ENCODE measurements around the gene CELSR2.

DNA sequence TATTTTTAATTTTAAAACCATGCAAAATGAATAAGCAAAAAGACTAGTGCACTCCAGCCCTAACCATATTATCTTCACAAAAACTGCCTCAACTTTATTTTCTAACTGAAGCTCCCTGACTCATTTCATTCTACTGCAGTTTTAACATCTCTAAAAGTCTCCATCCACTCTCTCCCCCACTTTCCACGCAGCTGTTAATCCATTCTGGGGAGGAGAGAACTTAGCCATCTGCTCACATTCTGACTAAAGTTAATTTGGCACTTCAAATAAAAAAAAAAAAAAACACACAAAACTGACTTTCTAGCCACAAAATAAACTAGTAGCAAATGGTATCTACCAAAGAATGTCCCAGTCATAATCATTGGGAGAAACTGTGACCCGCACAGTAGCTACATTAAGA lies 62.9 kb downstream of the CELSR2 start:
- TF ChIP-seq, protein P1, sequence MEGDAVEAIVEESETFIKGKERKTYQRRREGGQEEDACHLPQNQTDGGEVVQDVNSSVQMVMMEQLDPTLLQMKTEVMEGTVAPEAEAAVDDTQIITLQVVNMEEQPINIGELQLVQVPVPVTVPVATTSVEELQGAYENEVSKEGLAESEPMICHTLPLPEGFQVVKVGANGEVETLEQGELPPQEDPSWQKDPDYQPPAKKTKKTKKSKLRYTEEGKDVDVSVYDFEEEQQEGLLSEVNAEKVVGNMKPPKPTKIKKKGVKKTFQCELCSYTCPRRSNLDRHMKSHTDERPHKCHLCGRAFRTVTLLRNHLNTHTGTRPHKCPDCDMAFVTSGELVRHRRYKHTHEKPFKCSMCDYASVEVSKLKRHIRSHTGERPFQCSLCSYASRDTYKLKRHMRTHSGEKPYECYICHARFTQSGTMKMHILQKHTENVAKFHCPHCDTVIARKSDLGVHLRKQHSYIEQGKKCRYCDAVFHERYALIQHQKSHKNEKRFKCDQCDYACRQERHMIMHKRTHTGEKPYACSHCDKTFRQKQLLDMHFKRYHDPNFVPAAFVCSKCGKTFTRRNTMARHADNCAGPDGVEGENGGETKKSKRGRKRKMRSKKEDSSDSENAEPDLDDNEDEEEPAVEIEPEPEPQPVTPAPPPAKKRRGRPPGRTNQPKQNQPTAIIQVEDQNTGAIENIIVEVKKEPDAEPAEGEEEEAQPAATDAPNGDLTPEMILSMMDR (IDR thresholded peaks at IDR 0.05) = no peak
- no peak for TF ChIP-seq POLR2A (IDR thresholded peaks at IDR 0.05)
